HG03064 (cell line): ENCODE results near the gene CNTN2.

Experiments used
- ATAC-seq: cut with Tn5 transposase; IDR thresholded peaks from one replicate; pipeline ENCODE4 v1.9.1; 2021; ENCODE audit warnings: low read depth; ENCODE audit not compliant: unreplicated experiment

The CNTN2 gene

GRCh38 chr1:205042911-205043806 lies at the start of gene CNTN2:
CNTN2 (plus strand) TSS chr1:205043212; CDS start chr1:205053186, 9,974 bp downstream.
- ATAC-seq = no peak

- no peak for ATAC-seq
These were observed 48.7 kb upstream of the CNTN2 start for GRCh38 chr1:204994086-204994862.

GRCh38 chr1:204996981-204997380 lies 46.0 kb upstream of the CNTN2 start:
- ATAC-seq = no peak

- no peak for ATAC-seq
These were observed 45.2 kb upstream of the CNTN2 start for GRCh38 chr1:204997591-204998355.

- no peak for ATAC-seq
These were observed 41.9 kb upstream of the CNTN2 start for GRCh38 chr1:205001162-205001561.

GRCh38 chr1:205002705-205003104 lies 40.3 kb upstream of the CNTN2 start:
- ATAC-seq = no peak

GRCh38 chr1:205003358-205004131 lies 39.5 kb upstream of the CNTN2 start:
- no peak for ATAC-seq

GRCh38 chr1:205004351-205004750 lies 38.7 kb upstream of the CNTN2 start:
- no peak for ATAC-seq

GRCh38 chr1:205008896-205009295 lies 34.1 kb upstream of the CNTN2 start:
- ATAC-seq = no peak

- ATAC-seq = no peak
These were observed 33.3 kb upstream of the CNTN2 start for GRCh38 chr1:205009670-205010069.

GRCh38 chr1:205012391-205013140 lies 30.4 kb upstream of the CNTN2 start:
- ATAC-seq = no peak

- no peak for ATAC-seq
These were observed 29.2 kb upstream of the CNTN2 start for GRCh38 chr1:205013683-205014367.

GRCh38 chr1:205014783-205015182 lies 28.2 kb upstream of the CNTN2 start:
- ATAC-seq = no peak

GRCh38 chr1:205015241-205015640 lies 27.8 kb upstream of the CNTN2 start:
- no peak for ATAC-seq

- ATAC-seq = no peak
These were observed 26.9 kb upstream of the CNTN2 start for GRCh38 chr1:205016075-205016474.

GRCh38 chr1:205016584-205016983 lies 26.4 kb upstream of the CNTN2 start:
- no peak for ATAC-seq

GRCh38 chr1:205017001-205017400 lies 26.0 kb upstream of the CNTN2 start:
- ATAC-seq = no peak

GRCh38 chr1:205017766-205018165 lies 25.2 kb upstream of the CNTN2 start:
- no peak for ATAC-seq

- no peak for ATAC-seq
These were observed 24.6 kb upstream of the CNTN2 start for GRCh38 chr1:205018381-205018780.
